ENCODE measurements around the gene PPP6R1. TPM values are rescaled to one million over a fixed set of nuclear protein-coding genes. Genes with fewer than 3 reads are reported as not detected.
A peak's percentile ranks its signal among the peaks of the same experiment; 100 is the strongest.

The PPP6R1 gene
- total and polyA plus RNA-seq, 2 of the 13 experiments (the other 11 are each of a cell fraction or from before 2014, with no cell fraction given) = 25.8 to 54.0 TPM

GRCh38 chr19:55304279-55304978 is 45.6 kb upstream of the PPP6R1 start:
- no TSS peak for BruUV-seq (replicated peaks)
- Histone ChIP-seq H3K79me2 (ENCODE audit: insufficient read depth, low read length) (no peaks in the 10 kb centered on the region), H3K27ac (ENCODE audit: extremely low read length, insufficient read depth, low read length) (no peak overlapping the region), H3K4me2 (ENCODE audit: low read depth, low read length) (no peak overlapping the region), H3K4me3 (replicated peaks in 1 of 3; ENCODE audit: insufficient read depth in 1 of 3, low read depth in 2 of 3, low read length in 3 of 3) (no peak overlapping the region; a peak in 1 of 6 replicates), H3K36me3 (replicated peaks in 1 of 2; ENCODE audit: control insufficient read depth in 1 of 2, insufficient read depth in 2 of 2, low read length in 2 of 2) (no peaks in the 10 kb centered on the region), H2AFZ (ENCODE audit: low read length) (no peak overlapping the region), H3K9ac (ENCODE audit: insufficient read depth, low read depth, low read length) (no peak overlapping the region), H3K27me3 (ENCODE audit: control insufficient read depth in 1 of 2, insufficient read depth in 2 of 2, low read length in 2 of 2) (peaks cover 0 to 16% of the 10 kb centered on the region in 2 experiments; a peak in 2 of 5 replicates), H4K20me1 (ENCODE audit: insufficient read depth, low read length) (no peaks in the 10 kb centered on the region), H3K9me3 (ENCODE audit: low read length) (no peaks in the 10 kb centered on the region), H3K4me1 (ENCODE audit: insufficient read depth, low read length) (peaks cover 18% of the 10 kb centered on the region)
- FAIRE-seq = no peak
- ChIA-PET CTCF (ENCODE audit: low intra/inter-chr PET ratio, low total read pairs) (no interaction called here), POLR2A (no interaction called here)
- DNase-seq (ENCODE audit: low spot score) = peak; percentile 50
- in situ Hi-C loops (cut with HindIII; ENCODE audit: extremely low pct_ligation_motif_present, low pct_unique_long_range_greater_than_20kb) (loop anchor here (5.0 kb wide), 1 partner anchor 113 kb away; no protein-coding TSS in a partner anchor), intact Hi-C loops (cut with micrococcal nuclease; ENCODE audit: unreplicated experiment) (no loop called here)
- WGBS (ENCODE audit: low lambda C conversion rate) = 57% methylated on average over 20 of the region's 39 CpGs
- peak; percentile 82 for ATAC-seq
- TF ChIP-seq EP300 (IDR thresholded peaks at IDR 0.05; ENCODE audit: low read depth in 2 of 2, low read length in 2 of 2) (no peak), EP300 (CRISPR knock-in tag; IDR thresholded peaks at IDR 0.05; ENCODE audit: borderline replicate concordance) (no peak), DR1 (CRISPR knock-in tag; IDR thresholded peaks at IDR 0.05) (no peak), ZBTB7A (CRISPR knock-in tag; IDR thresholded peaks at IDR 0.05) (no peak), ZNF776 (CRISPR knock-in tag; IDR thresholded peaks at IDR 0.05) (no peak), ZNF3 (CRISPR knock-in tag; IDR thresholded peaks at IDR 0.05) (no peak), CREB1 (IDR thresholded peaks at IDR 0.05) (no peak), CREB1 (CRISPR knock-in tag; IDR thresholded peaks at IDR 0.05) (peak; percentile 73), THAP11 (CRISPR knock-in tag; IDR thresholded peaks at IDR 0.05) (peak; percentile 98), GABPB1 (CRISPR knock-in tag; IDR thresholded peaks at IDR 0.05) (peak; percentile 67; the same call in 1 of the 2 replicates), SUZ12 (IDR thresholded peaks at IDR 0.05; ENCODE audit: low read depth, low read length) (peak; percentile 92), GABPA (IDR thresholded peaks at IDR 0.05; ENCODE audit: low read depth, low read length) (peak; percentile 19; the same call in 1 of the 2 replicates), GABPA (CRISPR knock-in tag; IDR thresholded peaks at IDR 0.05; ENCODE audit: low read depth) (peak; percentile 71; the same call in 1 of the 2 replicates), ZNF143 (CRISPR knock-in tag; IDR thresholded peaks at IDR 0.05) (peak; percentile 93), CREM (IDR thresholded peaks at IDR 0.05) (peak; percentile 87), CREM (CRISPR knock-in tag; IDR thresholded peaks at IDR 0.05) (no peak)
- TF ChIP-seq, protein P1, sequence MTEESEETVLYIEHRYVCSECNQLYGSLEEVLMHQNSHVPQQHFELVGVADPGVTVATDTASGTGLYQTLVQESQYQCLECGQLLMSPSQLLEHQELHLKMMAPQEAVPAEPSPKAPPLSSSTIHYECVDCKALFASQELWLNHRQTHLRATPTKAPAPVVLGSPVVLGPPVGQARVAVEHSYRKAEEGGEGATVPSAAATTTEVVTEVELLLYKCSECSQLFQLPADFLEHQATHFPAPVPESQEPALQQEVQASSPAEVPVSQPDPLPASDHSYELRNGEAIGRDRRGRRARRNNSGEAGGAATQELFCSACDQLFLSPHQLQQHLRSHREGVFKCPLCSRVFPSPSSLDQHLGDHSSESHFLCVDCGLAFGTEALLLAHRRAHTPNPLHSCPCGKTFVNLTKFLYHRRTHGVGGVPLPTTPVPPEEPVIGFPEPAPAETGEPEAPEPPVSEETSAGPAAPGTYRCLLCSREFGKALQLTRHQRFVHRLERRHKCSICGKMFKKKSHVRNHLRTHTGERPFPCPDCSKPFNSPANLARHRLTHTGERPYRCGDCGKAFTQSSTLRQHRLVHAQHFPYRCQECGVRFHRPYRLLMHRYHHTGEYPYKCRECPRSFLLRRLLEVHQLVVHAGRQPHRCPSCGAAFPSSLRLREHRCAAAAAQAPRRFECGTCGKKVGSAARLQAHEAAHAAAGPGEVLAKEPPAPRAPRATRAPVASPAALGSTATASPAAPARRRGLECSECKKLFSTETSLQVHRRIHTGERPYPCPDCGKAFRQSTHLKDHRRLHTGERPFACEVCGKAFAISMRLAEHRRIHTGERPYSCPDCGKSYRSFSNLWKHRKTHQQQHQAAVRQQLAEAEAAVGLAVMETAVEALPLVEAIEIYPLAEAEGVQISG (CRISPR knock-in tag; IDR thresholded peaks at IDR 0.05) = peak; percentile 58
- TF ChIP-seq, protein P2, sequence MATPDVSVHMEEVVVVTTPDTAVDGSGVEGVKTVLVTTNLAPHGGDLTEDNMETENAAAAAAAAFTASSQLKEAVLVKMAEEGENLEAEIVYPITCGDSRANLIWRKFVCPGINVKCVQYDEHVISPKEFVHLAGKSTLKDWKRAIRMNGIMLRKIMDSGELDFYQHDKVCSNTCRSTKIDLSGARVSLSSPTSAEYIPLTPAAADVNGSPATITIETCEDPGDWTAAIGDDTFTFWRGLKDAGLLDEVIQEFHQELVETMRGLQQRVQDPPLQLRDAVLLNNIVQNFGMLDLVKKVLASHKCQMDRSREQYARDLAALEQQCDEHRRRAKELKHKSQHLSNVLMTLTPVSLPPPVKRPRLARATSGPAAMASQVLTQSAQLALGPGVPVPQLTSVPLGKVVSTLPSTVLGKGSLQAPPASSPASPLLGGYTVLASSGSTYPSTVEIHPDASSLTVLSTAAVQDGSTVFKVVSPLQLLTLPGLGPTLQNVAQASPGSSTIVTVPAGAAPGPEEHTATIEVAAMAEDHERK (CRISPR knock-in tag; IDR thresholded peaks at IDR 0.05; ENCODE audit: low read depth) = peak; percentile 82
- TF ChIP-seq, protein P3, sequence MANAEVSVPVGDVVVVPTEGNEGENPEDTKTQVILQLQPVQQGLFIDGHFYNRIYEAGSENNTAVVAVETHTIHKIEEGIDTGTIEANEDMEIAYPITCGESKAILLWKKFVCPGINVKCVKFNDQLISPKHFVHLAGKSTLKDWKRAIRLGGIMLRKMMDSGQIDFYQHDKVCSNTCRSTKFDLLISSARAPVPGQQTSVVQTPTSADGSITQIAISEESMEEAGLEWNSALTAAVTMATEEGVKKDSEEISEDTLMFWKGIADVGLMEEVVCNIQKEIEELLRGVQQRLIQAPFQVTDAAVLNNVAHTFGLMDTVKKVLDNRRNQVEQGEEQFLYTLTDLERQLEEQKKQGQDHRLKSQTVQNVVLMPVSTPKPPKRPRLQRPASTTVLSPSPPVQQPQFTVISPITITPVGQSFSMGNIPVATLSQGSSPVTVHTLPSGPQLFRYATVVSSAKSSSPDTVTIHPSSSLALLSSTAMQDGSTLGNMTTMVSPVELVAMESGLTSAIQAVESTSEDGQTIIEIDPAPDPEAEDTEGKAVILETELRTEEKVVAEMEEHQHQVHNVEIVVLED (CRISPR knock-in tag; IDR thresholded peaks at IDR 0.05; ENCODE audit: borderline replicate concordance) = peak; percentile 88
